ENCODE results near the gene ADGRD1.

DNA sequence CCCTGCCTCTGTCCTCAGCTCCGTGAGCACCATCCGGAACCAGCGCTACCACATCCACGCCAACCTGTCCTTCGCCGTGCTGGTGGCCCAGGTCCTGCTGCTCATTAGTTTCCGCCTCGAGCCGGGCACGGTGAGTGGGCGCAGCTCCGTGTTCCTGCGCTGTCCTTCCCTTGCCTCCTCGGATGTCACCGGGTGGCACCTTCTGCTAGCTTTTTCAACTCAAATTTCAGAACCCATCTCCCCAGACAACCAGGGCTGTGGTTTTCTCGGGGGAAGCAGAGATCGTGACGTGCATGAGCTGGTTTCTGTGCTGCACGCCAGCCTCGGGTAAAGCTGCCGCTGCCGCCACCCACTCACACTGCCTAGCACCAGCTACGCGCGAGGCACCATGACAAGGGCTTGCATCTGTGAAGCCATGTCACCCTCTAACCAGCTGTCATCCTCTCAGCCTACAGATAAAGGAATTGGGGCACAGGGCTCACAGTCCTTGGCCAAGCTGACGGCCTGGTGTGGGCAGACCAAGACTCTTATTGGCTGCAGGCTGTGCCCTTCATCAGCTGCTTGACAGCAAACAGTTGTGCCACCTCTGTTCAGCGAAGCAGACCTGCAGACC lies 152.1 kb downstream of the ADGRD1 start:
- TF ChIP-seq GATA3 (IDR thresholded peaks at IDR 0.05; ENCODE audit: low read depth, low read length) = no peak
- TF ChIP-seq GATA2 (IDR thresholded peaks at IDR 0.05; ENCODE audit: low read depth, low read length) = no peak

Measured in SH-SY5Y (cell line).